ENCODE data around the gene CAP1. TPM values are rescaled to one million over a fixed set of nuclear protein-coding genes. Genes with fewer than 3 reads are reported as not detected.

Gene CAP1
- total and polyA plus RNA-seq, 9 of the 15 experiments (the other 6 are each of a cell fraction or from before 2014, with no cell fraction given): 230 to 658 (median 281) TPM

GRCh38 chr1:40039757-40040510 is 595 bp upstream of the CAP1 start (continued):
- TF ChIP-seq ARID4B (CRISPR knock-in tag; IDR thresholded peaks at IDR 0.05): peak; percentile 79
- TF ChIP-seq NCOA4 (IDR thresholded peaks at IDR 0.05; ENCODE audit: partially characterized antibody): no peak
- TF ChIP-seq ATF4 (CRISPR knock-in tag; IDR thresholded peaks at IDR 0.05): peak; percentile 61
- peak; percentile 81; the same call in 1 of the 2 replicates for TF ChIP-seq IRF1 (CRISPR knock-in tag; IDR thresholded peaks at IDR 0.05; ENCODE audit: borderline replicate concordance)
- 0 out of 2 replicates have a peak, but pooled peaks have one; percentile 22 for TF ChIP-seq CGGBP1 (CRISPR knock-in tag; IDR thresholded peaks at IDR 0.05)
- TF ChIP-seq KAT7 (CRISPR knock-in tag; IDR thresholded peaks at IDR 0.05; ENCODE audit: borderline replicate concordance): peak; percentile 22; the same call in 1 of the 2 replicates
- TF ChIP-seq XRCC5 (IDR thresholded peaks at IDR 0.05; ENCODE audit: low read depth, low read length): peak; percentile 66
- no peak for TF ChIP-seq NFATC3 (IDR thresholded peaks at IDR 0.05)
- peak; percentile 37; the same call in 1 of the 2 replicates for TF ChIP-seq ZBTB33 (CRISPR knock-in tag; IDR thresholded peaks at IDR 0.05)
- TF ChIP-seq DIDO1 (tag; IDR thresholded peaks at IDR 0.05; ENCODE audit: low read depth): peak; percentile 38; the same call in 1 of the 2 replicates
- TF ChIP-seq HMGN3 (IDR thresholded peaks at IDR 0.05; ENCODE audit: borderline replicate concordance, extremely low read depth, insufficient read length, low read depth, low read length): peak; percentile 94
- no peak for TF ChIP-seq FOS (IDR thresholded peaks at IDR 0.05; ENCODE audit: extremely low read depth, insufficient read length)
- peak; percentile 74; the same call in 1 of the 2 replicates for TF ChIP-seq ZNF717 (CRISPR knock-in tag; IDR thresholded peaks at IDR 0.05)
- TF ChIP-seq POLR2AphosphoS5 (IDR thresholded peaks at IDR 0.05; ENCODE audit: control insufficient read depth, insufficient read depth, low read depth, low read length): peak; percentile 93
- no peak for TF ChIP-seq BRCA1 (IDR thresholded peaks at IDR 0.05)
- no peak for TF ChIP-seq BRCA1 (CRISPR knock-in tag; IDR thresholded peaks at IDR 0.05)
- no peak for TF ChIP-seq PTRF (tag; IDR thresholded peaks at IDR 0.05)
- TF ChIP-seq POLR2B (IDR thresholded peaks at IDR 0.05; ENCODE audit: low read depth, partially characterized antibody): peak; percentile 97
- peak; percentile 3; the same call in 1 of the 2 replicates for TF ChIP-seq ZNF316 (IDR thresholded peaks at IDR 0.05)
- no peak for TF ChIP-seq ZNF311 (CRISPR knock-in tag; IDR thresholded peaks at IDR 0.05)
